WTC11 (cell line): ENCODE measurements around the gene NUP62. TPM values are rescaled to one million over a fixed set of nuclear protein-coding genes. Genes with fewer than 3 reads are reported as not detected.

Experiments used
- ATF6 ChIP-seq: sonication (generic); formaldehyde crosslinking; IDR thresholded peaks from 2 replicates; pipeline ENCODE4 v1.8.1; 2023; ENCODE audit warnings: mild to moderate bottlenecking, missing genetic modification reagents
- CBFB ChIP-seq: sonication (generic); formaldehyde crosslinking; IDR thresholded peaks from 2 replicates; pipeline ENCODE4 v1.8.1; 2022; ENCODE audit warnings: mild to moderate bottlenecking, low read depth, missing genetic modification reagents
- CREB1 ChIP-seq: sonication (generic); formaldehyde crosslinking; IDR thresholded peaks from 2 replicates; pipeline ENCODE4 v1.8.0; 2023; ENCODE audit warnings: mild to moderate bottlenecking, missing genetic modification reagents
- CREM ChIP-seq: sonication (generic); formaldehyde crosslinking; IDR thresholded peaks from 2 replicates; pipeline ENCODE4 v1.8.1; 2022; ENCODE audit warnings: mild to moderate bottlenecking, missing genetic modification reagents, moderate library complexity
- ELF4 ChIP-seq: sonication (generic); formaldehyde crosslinking; IDR thresholded peaks from 2 replicates; pipeline ENCODE4 v1.8.1; 2022; ENCODE audit warnings: low read depth, mild to moderate bottlenecking, moderate library complexity, missing genetic modification reagents
- FOXP1 ChIP-seq: sonication (generic); formaldehyde crosslinking; IDR thresholded peaks from 2 replicates; pipeline ENCODE4 v1.8.0; 2022; ENCODE audit warnings: missing genetic modification reagents, mild to moderate bottlenecking, moderate library complexity, borderline replicate concordance
- GABPB1 ChIP-seq: sonication (generic); formaldehyde crosslinking; IDR thresholded peaks from 2 replicates; pipeline ENCODE4 v1.8.1; 2023; ENCODE audit warnings: mild to moderate bottlenecking, missing genetic modification reagents
- HMGA2 ChIP-seq: fragments of 250-450 bp; sonication (Bioruptor Pico); IDR thresholded peaks from 2 replicates; pipeline ENCODE4 v1.4.0; 2021; ENCODE audit warnings: mild to moderate bottlenecking, moderate library complexity
- JAZF1 ChIP-seq: fragments of 250-450 bp; sonication (Bioruptor Pico); IDR thresholded peaks from 2 replicates; pipeline ENCODE4 v1.9.0; 2021; ENCODE audit warnings: moderate library complexity, mild to moderate bottlenecking, inconsistent platforms
- KAT7 ChIP-seq: sonication (generic); formaldehyde crosslinking; IDR thresholded peaks from 2 replicates; pipeline ENCODE4 v1.8.1; 2023; ENCODE audit warnings: missing genetic modification reagents, mild to moderate bottlenecking, borderline replicate concordance
- MAX ChIP-seq: sonication (generic); formaldehyde crosslinking; IDR thresholded peaks from 2 replicates; pipeline ENCODE4 v1.8.0; 2022; ENCODE audit warnings: mild to moderate bottlenecking, missing genetic modification reagents
- MLX ChIP-seq: sonication (generic); formaldehyde crosslinking; IDR thresholded peaks from 2 replicates; pipeline ENCODE4 v1.8.1; 2023; ENCODE audit warnings: mild to moderate bottlenecking, missing genetic modification reagents, moderate library complexity
- MXD4 ChIP-seq: fragments of 250-450 bp; sonication (Bioruptor Pico); IDR thresholded peaks from 2 replicates; pipeline ENCODE4 v1.8.0; 2021; ENCODE audit warnings: mild to moderate bottlenecking, moderate library complexity, borderline replicate concordance
- PRDM15 ChIP-seq: sonication (generic); formaldehyde crosslinking; IDR thresholded peaks from 2 replicates; pipeline ENCODE4 v1.8.0; 2022; ENCODE audit warnings: missing genetic modification reagents
- RELA ChIP-seq: sonication (generic); formaldehyde crosslinking; IDR thresholded peaks from 2 replicates; pipeline ENCODE4 v1.8.1; 2022; ENCODE audit warnings: missing genetic modification reagents, mild to moderate bottlenecking, borderline replicate concordance
- RORB ChIP-seq: fragments of 250-450 bp; sonication (Bioruptor Pico); IDR thresholded peaks from 2 replicates; pipeline ENCODE4 v1.9.0; 2021; ENCODE audit warnings: mild to moderate bottlenecking
- ZNF219 ChIP-seq: sonication (generic); formaldehyde crosslinking; IDR thresholded peaks from 2 replicates; pipeline ENCODE4 v1.8.0; 2023; ENCODE audit warnings: missing genetic modification reagents, mild to moderate bottlenecking, borderline replicate concordance
- ZNF416 ChIP-seq: fragments of 250-450 bp; sonication (Bioruptor Pico); IDR thresholded peaks from 2 replicates; pipeline ENCODE4 v1.9.0; 2021; ENCODE audit warnings: mild to moderate bottlenecking, inconsistent platforms
- ZNF425 ChIP-seq: fragments of 250-450 bp; sonication (Bioruptor Pico); conservative IDR thresholded peaks from 2 replicates; pipeline ENCODE4 v1.9.0; 2021; ENCODE audit warnings: mild to moderate bottlenecking
- ZNF512 ChIP-seq: sonication (generic); formaldehyde crosslinking; IDR thresholded peaks from 2 replicates; pipeline ENCODE4 v1.8.1; 2022; ENCODE audit warnings: missing genetic modification reagents, borderline replicate concordance
- ZNF532 ChIP-seq: fragments of 250-450 bp; sonication (Bioruptor Pico); IDR thresholded peaks from 2 replicates; pipeline ENCODE4 v1.9.0; 2021; ENCODE audit warnings: mild to moderate bottlenecking, borderline replicate concordance
- ZSCAN18 ChIP-seq: fragments of 250-450 bp; sonication (Bioruptor Pico); IDR thresholded peaks from 2 replicates; pipeline ENCODE4 v2.1.2; 2022; ENCODE audit warnings: mild to moderate bottlenecking, moderate library complexity
- total RNA-seq: library from RNA; stranded (reverse); gene quantifications from 3 replicates; pipeline ENCODE4 v1.2.3, GENCODE V29; 2021

The NUP62 gene
- total RNA-seq, 1 experiment from 2014 or later: 87.1 TPM

GRCh38 chr19:49889687-49890348 is 39.5 kb downstream of the NUP62 start (continued):
- TF ChIP-seq ZNF532 (peak; percentile 76; the same call in 1 of the 2 replicates), RORB (no peak), MXD4 (no peak), FOXP1 (CRISPR knock-in tag) (peak; percentile 100), CREB1 (CRISPR knock-in tag) (peak; percentile 100), PRDM15 (CRISPR knock-in tag) (peak; percentile 82), CBFB (peak; percentile 96; the same call in 1 of the 2 replicates), ZNF416 (CRISPR knock-in tag) (no peak), CREM (CRISPR knock-in tag) (peak; percentile 96), RELA (CRISPR knock-in tag) (peak; percentile 100), MAX (peak; percentile 100), ELF4 (peak; percentile 99), KAT7 (CRISPR knock-in tag) (peak; percentile 100), GABPB1 (CRISPR knock-in tag) (no peak), MLX (CRISPR knock-in tag) (peak; percentile 97), HMGA2 (no peak), ATF6 (CRISPR knock-in tag) (peak; percentile 93), ZSCAN18 (CRISPR knock-in tag) (0 out of 2 replicates have a peak, but pooled peaks have one; percentile 5), ZNF512 (CRISPR knock-in tag) (0 out of 2 replicates have a peak, but pooled peaks have one; percentile 51), JAZF1 (CRISPR knock-in tag) (no peak), ZNF425 (CRISPR knock-in tag) (no peak), ZNF219 (CRISPR knock-in tag) (peak; percentile 99)
